GM12873 (cell line): Measurements from ENCODE around the gene ZNF514.

ENCODE experiments used
- CTCF ChIP-seq: IDR thresholded peaks from 2 replicates; pipeline ENCODE4 v1.5.1; 2012; ENCODE audit warnings: low read depth, mild to moderate bottlenecking, moderate library complexity, low read length, control low read depth; ENCODE audit not compliant: insufficient read depth; ENCODE audit errors: missing control alignments

ZNF514 gene

GRCh38 chr2:95159690-95160449 is at the start of gene ZNF514:
ZNF514 (minus strand) TSS chr2:95159848; CDS start chr2:95153253, 6,595 bp downstream.
- TF ChIP-seq CTCF, result no peak

DNA sequence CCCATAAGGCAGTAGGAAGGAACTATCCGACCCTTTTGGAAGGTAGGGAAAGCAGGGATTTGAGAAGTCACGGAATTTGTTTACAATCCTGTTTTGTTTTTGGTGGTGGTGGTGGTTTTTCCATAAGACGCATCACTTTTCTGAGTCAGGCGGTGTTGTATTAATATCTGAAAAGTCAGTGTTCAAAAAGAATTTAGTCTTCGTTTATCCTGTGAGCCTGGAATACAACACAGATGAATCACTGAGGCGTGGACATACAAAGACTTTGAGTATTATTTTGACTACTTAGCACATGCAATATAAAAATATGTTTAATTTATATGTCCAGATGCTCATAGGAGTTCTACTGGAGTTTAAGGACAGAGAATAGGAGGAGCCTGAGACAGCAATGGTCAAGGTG is 48.5 kb upstream of the ZNF514 start:
- TF ChIP-seq CTCF, result no peak

- TF ChIP-seq CTCF, result peak; percentile 41
Measured at GRCh38 chr2:95207111-95207961, 47.7 kb upstream of the ZNF514 start, which contains the start of gene ZNF892. ZNF892 (plus strand) TSS chr2:95207521; CDS start chr2:95207816, 295 bp downstream.

DNA sequence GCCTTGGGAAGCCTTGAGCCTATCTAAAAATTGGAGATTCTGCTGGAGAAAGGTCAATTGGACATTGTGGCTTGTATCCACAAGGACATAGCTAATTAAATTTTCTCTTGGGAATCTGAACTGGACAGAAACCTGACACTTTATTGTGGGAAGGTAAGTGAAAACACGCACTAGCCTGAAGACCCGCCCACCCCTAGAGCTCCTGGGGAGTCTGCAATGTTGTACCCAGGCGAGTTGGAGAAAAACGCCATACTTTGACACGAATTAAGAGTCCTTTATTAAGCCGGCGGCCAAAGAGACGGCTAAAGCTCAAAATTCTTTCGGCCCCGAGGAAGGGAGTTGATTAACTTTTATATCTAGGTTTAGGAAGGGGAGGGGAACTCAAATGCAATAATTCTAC is 46.4 kb upstream of the ZNF514 start:
- TF ChIP-seq CTCF, result no peak

DNA sequence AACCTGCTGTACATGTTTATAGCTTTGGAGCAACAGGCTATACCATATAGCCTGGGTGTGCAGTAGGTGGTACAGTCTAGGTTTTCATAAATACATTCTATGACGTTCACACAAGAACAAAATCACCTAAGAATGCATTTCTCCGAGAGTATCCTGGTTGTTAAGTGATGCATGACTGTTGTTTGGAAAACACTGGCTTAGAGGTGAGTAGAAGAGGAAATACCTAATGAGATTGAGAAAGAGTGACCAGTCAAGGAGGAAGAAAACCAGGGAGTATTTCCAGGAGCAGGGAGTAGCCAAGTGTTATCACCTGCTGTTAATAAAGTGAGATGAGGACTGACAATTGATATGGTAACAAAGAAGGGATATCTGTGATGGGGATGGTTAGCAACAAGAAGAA is 44.7 kb upstream of the ZNF514 start:
- no peak for TF ChIP-seq CTCF

- no peak for TF ChIP-seq CTCF
Measured at GRCh38 chr2:95203911-95204310, 44.3 kb upstream of the ZNF514 start.

GRCh38 chr2:95192956-95193355 is 33.3 kb upstream of the ZNF514 start:
- peak; percentile 61 for TF ChIP-seq CTCF
